HG02970 (cell line): ENCODE results near the gene ANKRD13C.
"Not testable (repeated sequence)": the region's sequence is repeated elsewhere in the genome, so short reads cannot be mapped to it uniquely, and the experiment has no call there.

ENCODE experiments used
- ATAC-seq: cut with Tn5 transposase; IDR thresholded peaks from one replicate; pipeline ENCODE4 v1.9.1; 2021; ENCODE audit warnings: mild to moderate bottlenecking, moderate library complexity, moderate number of reproducible peaks; ENCODE audit not compliant: unreplicated experiment, low FRiP score

The ANKRD13C gene, protein sequence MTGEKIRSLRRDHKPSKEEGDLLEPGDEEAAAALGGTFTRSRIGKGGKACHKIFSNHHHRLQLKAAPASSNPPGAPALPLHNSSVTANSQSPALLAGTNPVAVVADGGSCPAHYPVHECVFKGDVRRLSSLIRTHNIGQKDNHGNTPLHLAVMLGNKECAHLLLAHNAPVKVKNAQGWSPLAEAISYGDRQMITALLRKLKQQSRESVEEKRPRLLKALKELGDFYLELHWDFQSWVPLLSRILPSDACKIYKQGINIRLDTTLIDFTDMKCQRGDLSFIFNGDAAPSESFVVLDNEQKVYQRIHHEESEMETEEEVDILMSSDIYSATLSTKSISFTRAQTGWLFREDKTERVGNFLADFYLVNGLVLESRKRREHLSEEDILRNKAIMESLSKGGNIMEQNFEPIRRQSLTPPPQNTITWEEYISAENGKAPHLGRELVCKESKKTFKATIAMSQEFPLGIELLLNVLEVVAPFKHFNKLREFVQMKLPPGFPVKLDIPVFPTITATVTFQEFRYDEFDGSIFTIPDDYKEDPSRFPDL

DNA sequence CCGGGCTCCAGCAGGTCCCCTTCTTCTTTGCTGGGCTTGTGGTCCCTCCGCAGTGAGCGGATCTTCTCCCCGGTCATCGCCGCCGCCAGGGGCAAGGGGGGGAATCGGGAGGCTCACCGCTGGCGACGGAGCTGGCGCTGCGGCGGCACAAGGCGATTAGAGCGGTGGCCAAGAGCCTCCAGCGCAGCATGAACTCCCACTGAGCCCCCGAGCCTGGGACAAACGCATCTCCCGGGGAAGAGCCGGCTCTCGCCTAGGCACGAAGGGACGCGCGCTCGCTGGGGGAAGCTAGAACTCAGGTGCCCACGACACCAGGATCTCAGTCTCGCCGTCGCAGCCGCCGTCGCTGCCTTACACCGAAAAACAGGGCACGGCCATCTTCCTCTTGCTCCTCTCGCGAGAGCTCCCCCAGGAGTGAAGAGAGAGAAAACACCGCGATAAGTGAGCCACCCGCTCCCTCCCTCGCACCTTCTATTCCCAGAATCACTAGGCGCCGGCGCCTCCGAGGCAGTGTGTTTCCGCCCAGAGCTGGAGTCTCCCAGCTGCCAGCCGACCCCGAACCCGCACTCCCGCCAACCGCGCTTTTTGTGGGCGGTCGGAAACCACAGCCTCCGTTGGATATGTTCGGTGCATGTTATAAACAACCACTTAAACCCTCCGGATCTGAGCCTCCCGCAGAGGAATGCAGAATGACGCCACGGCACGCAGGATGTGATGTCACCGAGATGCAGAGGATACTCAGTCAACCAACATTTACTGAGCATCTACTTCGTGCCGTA is at the start of gene ANKRD13C:
Gene ANKRD13C, minus strand, starts transcription at position 391 of the 779 bp plus-strand sequence. Its CDS starts 314 bp downstream, at position 77.
- peak; percentile 90 for ATAC-seq

DNA sequence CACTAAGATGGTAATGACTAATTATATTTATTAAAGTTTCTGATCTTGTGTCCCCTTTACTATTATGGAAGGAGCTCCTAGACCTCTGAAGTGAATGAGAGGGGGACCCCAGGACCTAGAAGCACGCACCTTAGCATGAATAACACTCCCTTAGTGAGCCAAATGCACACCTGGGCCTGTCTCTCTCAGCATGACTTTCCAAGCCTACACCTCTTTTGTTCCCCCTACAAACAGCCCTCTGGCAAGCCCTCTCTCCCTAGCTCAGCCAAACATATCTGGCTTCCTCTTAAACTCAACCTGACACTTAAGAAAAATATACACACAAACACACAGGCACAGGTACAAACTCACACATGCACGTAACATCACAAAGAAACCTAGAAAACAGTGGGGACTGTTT is 49.2 kb upstream of the ANKRD13C start:
- ATAC-seq, result no peak

- ATAC-seq, result no peak
Measured at GRCh38 chr1:70401974-70402373, 47.5 kb upstream of the ANKRD13C start.

DNA sequence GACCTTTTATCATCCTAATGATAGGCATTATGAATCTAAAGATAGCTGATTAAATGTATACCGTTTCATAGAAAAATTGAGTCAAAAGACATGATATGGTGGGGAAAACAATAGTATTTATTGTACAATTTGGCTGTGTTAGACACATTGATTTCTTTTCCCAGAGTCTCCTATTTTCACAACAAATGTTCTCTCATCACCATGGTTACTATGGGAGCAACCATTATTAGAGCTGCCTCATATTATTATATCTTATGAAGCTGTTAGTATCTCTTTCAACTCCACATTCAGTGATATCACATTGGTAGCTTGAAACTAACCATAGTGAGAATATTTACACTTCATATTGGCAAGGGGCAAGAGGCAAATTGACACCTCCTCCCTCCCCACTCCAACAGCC is 45.8 kb upstream of the ANKRD13C start:
- no peak for ATAC-seq

GRCh38 chr1:70397013-70397412 is 42.5 kb upstream of the ANKRD13C start:
- no peak for ATAC-seq

- no peak for ATAC-seq
Measured at GRCh38 chr1:70396607-70397006, 42.1 kb upstream of the ANKRD13C start.

- ATAC-seq, result no peak
Measured at GRCh38 chr1:70392626-70393025, 38.1 kb upstream of the ANKRD13C start.

DNA sequence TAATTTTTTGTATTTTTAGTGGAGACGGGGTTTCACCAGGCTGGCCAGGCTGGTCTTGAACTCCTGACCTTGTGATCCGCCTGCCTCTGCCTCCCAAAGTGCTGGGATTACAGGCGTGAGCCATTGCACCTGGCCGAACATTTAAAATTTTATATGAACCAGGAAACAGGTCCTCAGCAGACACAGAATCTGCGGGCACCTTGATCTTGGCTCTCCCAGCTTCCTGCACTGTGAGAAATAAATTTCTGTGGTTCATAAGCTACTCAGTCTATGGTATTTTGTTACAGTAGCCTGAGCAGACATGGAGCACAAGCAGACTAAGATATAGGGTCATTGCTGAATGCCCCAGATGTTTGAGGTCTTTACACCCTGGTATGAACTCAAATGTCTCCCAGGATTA is 33.0 kb upstream of the ANKRD13C start:
- ATAC-seq, result no peak

DNA sequence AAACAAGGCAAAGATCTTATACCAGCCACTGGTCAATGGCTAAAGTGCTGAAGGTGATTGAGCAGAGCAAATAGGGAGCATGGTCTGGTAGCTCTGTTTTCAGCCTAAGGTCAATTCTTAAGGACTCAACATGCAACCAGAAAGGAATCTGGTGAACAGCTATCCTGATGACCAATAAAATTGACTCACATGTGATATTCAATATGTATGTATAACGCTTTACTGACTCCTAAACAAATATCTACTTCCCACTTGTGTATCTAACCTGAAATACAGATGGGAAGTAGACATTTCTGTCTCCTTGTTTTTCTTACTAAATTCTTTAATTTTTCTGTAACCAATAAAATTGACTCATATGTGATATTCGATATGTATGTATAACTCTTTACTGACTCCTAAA is 31.6 kb upstream of the ANKRD13C start:
- ATAC-seq, result no peak

DNA sequence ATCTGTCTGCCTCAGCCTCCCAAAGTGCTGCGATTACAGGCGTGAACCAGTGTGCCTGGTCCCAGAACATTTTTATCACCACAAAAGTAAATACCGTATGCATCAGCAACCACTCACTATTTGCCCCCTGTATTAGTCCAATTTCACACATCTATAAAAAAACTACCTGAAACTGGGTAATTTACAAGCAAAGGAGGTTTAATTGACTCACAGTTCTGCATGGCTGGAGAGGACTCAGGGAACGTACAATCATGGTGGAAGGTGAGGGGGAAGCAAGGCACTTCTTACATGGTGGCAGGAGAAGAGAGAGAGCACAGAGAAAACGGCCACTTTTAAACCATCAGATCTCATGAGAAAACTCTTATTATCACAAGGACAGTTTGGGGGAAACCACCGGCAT is 31.0 kb upstream of the ANKRD13C start:
- no peak for ATAC-seq

DNA sequence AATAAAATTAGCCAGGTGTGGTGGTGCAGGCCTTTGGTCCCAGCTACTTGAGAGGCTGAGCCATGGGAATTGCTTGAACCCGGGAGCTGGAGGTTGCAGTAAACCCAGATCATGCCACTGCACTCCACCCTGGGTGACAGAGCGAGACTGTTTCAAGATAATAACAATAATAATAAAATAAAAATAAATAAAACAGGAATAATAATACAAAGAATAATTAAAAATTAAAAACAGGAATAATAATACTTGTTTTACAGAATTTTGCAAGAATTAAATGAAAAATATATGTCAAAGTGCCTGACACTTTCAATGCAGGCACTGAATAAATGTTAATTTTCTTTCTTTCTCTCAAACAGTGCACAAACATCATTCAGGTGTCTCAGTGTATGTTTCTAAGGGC is 30.0 kb upstream of the ANKRD13C start:
- ATAC-seq, result no peak

- ATAC-seq, result no peak
Measured at GRCh38 chr1:70383483-70383882, 29.0 kb upstream of the ANKRD13C start.

DNA sequence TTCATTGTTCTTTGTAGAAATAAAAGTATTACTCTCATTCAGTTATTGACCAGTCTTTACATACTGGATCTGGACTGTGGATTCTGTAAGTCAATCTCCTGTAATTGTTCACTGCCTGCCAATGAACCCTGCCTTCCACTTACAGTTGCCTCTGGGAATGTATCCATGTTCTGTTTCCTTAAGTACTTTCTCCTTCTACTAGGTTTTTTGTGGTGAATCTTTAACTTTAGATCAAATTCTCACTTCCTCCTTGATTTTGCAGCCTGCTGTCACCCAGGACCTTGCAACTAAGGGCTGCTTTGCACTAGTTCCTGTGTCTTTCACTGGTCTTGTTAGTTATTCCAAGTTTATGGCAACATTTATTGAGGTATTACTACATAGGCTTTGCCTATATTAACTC is 28.2 kb upstream of the ANKRD13C start:
- ATAC-seq, result no peak

GRCh38 chr1:70376196-70376595 is 21.7 kb upstream of the ANKRD13C start:
- ATAC-seq, result no peak

DNA sequence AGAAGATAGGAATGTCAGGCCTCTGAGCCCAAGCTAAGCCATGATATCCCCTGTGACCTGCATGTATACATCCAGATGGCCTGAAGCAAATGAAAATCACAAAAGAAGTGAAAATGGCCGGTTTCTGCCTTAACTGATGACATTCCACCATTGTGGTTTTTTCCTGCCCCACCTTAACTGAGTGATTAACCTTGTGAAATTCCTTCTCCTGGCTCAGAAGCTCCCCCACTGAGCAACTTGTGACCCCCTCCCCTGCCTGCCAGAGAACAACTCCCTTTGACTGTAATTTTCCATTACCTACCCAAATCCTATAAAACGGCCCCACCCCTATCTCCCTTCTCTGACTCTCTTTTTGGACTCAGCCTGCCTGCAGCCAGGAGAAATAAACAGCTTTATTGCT is 19.1 kb upstream of the ANKRD13C start:
- ATAC-seq, result not testable (repeated sequence)

DNA sequence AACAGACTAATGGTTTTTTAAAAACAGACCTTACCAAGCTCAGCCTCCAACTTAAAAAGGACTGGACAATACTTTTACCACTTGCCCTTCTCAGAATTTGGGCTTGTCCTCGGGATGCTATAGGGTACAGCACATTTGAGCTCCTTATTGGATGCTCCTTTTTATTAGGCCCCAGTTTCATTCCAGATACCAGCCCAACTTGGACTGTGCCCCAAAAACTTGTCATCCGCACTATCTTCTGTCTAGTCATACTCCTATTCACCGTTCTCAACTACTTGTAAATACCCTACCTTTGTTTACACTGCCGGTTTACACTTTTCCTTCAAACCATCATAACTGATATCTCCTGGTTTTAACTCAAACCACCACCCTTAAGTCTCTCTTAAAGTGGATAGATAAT is 17.9 kb upstream of the ANKRD13C start:
- no peak for ATAC-seq

- not testable (repeated sequence) for ATAC-seq
Measured at GRCh38 chr1:70371586-70371985, 17.1 kb upstream of the ANKRD13C start.

DNA sequence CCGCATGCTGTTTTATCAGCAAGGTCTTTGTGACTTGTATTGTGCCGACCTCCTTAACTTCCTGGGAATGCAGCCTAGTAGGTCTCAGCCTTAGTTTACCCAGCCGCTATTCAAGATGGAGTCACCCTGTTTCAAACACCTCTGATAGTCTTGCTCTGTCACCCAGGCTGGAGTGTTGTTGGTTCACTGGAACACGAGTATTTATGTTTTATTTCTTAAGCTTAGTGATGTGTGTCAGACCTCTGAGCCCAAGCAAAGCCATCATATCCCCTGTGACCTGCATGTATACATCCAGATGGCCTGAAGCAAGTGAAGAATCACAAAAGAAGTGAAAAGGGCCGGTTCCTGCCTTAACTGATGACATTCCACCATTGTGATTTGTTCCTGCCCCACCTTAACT is 12.9 kb upstream of the ANKRD13C start:
- not testable (repeated sequence) for ATAC-seq

DNA sequence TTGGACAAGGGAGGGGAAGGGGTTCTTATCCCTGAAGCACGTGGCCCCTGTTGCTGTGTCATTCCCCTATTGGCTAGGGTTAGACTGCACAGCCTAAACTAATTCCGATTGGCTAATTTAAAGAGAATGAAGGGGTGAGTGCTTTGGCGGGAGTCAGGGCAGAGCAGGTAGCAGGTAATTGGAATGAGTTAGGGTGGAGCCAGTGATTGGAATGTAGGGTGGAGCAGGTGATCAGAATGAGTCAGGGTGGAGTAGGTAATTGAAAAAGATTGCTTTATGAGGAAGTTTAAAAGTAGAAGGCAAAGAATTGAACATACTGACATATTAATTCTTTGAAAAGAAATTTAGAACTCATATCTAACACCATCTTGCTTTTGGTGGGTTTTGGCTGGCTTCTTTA is 12.5 kb upstream of the ANKRD13C start:
- not testable (repeated sequence) for ATAC-seq

GRCh38 chr1:70366425-70366952 is 12.0 kb upstream of the ANKRD13C start:
- not testable (repeated sequence) for ATAC-seq

DNA sequence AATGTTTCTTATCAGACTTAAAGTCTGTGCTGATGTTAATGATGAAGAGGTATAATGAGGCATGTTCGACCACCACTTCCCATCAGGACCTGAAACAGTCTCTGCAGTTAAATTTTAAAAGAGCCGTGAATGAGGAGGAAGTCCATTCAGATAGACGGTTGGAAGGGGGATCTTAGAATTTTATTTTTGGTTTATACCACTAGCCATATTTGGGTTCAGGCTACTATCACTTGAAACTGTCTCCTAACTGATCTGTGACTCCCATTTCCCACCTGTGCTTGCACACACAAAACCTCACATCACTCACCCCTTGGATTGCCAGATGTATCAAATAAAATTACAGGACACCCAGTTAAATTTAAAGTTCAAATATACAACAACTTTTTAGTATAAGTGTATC is 9.9 kb upstream of the ANKRD13C start:
- no peak for ATAC-seq
